GM21576 (cell line): ENCODE results near the gene TMEM53.
A peak's percentile ranks its signal among the peaks of the same experiment; 100 is the strongest.
"Not testable (repeated sequence)": the region's sequence is repeated elsewhere in the genome, so short reads cannot be mapped to it uniquely, and the experiment has no call there.

Experiments used
- ATAC-seq: cut with Tn5 transposase; IDR thresholded peaks from one replicate; pipeline ENCODE4 v1.9.1; 2021; ENCODE audit warnings: mild to moderate bottlenecking, moderate library complexity; ENCODE audit not compliant: unreplicated experiment

The TMEM53 gene

DNA sequence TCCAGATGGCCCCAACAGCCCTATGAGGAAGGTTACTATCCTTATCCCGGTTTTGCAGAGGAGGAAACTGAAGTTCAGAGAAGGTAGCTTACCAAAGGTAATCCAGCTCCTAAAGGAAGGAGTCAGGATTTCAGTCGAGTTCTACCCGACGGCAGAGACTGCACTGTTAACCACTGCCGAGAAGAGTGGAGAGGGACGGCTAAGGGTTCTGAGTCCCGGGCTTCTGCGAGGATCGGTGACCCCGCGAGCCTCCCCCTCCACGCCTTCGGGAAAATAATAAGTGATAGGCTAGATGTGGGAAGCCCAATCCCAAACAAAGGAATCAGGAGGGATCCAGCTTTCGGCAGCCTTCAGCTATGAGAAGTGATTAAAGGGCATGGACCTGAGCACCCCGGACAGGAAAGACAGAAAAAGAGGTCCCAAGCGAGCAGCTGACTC lies 587 bp downstream of the TMEM53 start:
- peak; percentile 3 for ATAC-seq

DNA sequence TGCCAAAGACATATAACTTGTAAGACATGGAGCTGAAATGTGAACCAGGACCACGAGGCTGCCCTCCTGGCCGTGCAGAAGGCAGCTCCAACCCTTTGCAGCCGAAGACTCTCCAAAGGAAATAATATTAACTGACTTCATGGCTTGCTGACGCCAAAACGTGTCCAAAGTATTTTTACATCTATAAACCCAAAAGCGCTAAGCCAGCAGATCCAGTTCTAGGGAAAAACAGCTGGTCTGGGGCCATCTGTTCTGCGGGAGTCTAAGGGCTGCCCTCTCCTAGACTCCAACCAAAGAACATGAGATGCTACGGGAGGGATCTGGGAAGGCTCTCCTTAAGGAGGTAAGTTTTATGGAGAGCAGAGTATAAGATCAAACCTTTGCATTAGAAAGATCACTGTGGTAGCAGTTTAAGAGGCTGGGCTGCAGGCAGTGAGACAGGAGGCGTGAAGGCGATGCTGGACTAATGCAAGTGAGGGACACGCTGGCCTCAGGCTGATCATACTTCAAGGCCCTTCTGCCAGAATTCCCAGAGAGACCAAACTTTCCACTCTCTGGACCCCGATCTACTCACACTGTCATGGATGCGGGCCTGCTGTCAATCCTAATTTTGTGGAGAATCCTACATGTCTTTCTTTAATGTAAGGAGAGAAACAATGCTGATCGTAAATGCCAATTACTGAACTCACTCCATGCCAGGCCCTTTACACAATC lies 1.2 kb downstream of the TMEM53 start:
- ATAC-seq, result no peak

DNA sequence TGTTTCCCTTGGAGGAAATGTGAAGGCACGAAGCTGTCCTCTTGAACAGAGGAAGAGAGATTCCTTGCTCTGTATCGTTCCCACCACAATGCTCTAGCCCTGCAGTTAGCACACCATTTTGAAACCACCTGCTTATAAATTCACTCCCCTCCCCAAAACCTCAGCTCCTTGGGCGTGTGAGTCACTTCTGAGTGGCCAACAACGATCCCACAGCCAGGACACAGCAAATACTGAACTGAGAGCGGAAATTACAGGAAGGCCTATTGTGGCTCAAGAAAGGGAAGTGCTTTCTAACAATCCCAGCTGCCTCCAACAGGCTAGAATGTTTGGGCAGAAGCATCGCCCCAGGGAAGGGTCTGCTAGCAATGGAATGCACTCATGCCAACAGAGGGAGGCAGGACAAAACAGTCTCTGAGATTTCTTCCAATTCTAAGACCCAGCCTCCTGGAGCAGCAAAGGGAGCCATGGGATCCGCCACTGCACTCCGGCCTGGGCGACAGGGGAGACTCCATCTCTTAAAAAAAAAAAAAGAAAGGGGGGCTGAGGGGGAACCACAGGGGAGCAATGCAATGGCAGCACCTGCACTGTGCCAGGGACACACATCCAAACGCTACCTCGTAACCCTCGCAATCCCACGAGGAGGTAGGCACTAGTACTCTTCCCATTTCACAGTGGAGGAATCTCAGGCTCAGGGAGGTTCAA lies 1.9 kb downstream of the TMEM53 start:
- ATAC-seq, result no peak

DNA sequence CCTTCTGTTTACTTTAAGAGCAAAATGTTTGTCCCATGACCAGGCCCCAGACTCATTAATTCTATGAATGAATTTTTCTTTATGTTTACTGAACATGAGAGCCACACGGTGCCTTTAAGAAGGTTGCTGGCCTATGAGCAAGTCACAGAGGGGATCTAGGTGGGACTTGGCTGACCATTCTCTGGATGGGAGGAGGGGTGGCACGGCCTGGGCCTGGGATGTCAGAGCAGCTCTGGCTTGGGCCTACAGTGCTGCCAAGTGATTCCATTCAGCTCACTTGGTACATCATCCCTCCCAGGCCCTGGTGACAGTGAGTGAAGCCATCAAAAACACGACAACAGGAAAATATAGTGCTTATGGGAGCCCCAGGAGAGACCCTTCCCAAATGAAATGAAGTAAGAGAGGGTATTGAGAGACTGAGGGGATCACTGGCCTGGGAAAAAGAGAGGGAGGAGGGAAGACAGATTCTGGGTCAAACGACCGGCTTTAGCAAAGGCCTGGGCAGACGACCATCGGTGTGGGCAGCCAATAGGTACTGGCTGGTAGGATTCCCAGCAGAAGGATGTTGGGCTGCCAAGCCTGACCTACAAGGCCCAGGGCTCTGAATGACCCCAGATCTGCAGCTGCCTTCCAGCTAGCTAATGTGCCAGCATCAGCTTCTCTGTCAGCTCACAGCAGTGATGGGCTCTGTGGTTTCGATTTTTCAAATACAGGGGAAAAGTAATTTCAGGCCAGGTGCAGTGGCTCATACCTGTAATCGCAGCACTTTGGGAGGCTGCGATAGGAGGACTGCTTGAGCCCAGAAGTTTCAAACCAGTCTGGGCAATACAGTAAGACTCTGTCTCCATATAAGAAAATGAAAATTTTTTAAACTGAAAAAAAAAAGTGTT lies 3.3 kb downstream of the TMEM53 start:
- no peak for ATAC-seq

DNA sequence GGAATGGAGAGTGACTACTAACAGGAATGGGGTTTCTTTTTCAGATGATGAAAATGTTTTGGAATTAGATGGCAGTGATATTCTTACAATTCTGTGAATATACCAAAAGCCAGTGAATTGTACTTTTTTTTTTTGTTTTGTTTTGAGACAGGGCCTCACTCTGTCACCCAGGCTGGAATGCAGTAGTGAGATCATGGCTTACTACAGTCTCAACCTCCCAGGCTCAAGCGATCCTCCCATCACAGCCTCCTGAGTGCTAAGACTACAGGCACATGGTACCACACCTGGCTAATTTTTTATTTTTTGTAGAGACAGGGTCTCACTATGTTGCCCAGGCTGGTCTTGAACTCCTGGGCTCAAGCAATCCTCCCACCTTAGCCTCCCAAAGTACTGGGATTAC lies 7.6 kb downstream of the TMEM53 start:
- ATAC-seq, result not testable (repeated sequence)

DNA sequence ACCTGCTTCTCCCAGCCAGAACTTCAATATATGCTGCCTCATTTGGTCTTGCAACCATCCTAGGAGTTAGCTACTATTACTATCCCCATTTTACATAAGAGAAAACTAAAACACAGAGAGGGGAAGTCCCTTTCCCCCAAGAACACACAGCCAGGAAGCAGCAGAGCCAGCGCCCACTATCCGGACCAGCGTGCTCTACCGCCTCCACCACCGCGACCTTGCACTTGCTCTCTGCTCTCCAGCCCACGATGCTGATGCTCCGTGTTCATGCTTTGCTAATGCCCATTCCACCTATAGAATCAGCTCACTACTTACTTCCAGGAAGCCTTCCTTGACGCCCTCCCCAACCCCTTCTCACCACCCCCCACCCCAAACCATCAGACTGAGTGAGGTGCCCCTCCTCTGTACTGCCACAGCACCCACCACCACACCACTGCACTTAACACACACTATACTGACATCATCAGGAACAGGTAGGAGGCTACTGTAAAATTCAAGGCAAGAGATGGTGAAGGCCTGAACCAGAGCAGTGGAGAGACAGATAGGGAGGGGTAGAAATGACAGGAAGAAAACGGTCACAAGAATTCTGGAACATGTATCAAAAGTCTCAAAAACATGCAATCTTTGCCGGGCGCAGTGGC lies 9.4 kb downstream of the TMEM53 start:
- no peak for ATAC-seq

DNA sequence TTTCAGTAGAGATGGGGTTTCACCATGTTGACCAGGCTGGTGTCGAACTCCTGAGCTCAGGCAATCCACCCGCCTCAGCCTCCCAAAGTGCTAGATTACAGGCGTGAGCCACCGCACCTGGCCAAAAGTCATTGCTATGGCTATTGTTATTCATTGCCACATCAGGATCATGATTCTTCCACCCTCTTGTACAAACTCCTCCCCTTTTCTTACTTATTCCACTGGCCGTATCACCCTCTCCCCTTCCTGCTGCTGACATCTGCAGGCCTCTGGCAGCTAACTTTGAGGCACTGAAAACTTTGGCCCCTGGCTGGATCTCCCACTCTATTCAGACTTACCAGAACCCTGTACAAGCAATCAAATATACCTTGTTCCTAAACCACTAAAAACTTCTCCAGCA lies 10.9 kb downstream of the TMEM53 start:
- no peak for ATAC-seq

DNA sequence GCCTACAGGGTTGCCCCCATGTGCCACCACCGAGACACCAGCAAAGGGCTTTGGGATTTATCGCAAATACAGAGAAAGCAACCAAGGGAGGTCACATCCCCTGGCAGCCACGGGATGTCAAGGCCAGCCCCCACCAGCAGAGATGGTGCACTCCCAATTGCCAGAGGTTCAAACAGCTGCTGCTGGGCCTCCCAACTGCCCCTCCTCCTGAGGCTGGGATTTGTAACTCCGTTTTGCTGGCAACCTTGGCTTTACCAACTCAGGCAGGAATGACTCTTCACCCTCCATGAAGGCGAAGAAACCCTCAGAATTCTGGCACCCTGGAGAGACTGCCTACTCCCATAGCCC lies 11.6 kb downstream of the TMEM53 start:
- no peak for ATAC-seq

DNA sequence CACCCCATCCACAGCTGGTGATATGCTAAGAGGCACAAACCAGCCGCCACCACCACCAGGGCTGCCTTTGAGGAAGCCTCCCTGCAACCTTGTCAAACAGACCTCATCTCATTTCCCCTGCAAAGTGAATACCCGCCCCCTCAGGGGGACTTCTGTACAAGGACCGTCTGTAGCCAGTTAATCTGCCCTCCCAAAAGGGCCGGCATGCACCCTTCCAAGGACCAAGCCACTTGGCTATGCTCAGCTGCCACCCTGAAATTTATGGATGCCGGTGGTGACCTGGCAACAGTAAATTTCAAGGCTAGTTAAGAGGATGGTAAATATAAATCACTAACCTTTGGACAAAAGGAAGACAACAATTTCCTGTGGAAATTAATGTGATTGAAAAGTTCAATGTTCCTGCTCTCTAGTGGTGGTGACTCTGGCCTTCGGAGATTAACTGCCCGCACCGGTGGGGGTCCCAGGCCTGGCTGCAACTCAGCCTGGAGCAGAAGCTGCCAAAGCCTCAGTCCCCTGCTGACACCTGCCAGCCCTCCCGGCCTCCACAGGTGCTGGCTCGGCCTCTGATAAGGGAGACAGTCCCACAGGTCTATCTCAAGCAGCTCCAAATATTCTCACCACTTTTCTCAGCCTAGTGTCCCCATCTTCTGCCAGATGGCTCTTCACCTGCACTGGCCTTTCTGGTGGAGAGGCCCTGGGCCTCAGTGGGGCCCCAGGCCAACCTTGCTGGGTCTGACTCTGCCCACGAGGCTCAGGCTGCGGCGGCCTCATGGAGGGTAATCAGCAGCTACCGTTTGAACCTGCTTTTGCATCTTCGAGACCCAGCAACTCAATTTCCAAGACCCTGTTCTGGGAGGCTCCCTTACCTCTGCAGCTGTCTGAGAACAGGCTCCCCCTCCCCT lies 12.2 kb downstream of the TMEM53 start:
- ATAC-seq, result no peak

DNA sequence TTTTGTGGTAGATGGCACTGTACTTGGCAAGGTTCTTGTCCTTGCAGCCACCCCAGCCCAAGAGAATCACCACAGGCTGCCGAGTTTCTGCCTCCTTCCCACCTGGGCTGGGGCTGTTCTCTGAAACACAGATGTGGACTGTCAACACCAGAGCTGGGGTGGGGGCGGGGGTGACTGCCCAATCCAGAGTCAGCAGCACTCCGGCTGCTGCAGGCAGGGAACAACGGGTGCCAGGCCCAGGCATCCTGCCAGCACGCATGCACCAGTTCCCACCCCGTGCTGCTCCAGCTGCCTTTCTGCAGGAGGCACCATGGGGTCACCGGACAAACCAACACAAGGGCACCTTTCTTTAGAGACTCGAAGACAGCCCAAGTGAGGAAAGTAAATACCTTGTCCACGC lies 14.1 kb downstream of the TMEM53 start:
- ATAC-seq, result no peak

DNA sequence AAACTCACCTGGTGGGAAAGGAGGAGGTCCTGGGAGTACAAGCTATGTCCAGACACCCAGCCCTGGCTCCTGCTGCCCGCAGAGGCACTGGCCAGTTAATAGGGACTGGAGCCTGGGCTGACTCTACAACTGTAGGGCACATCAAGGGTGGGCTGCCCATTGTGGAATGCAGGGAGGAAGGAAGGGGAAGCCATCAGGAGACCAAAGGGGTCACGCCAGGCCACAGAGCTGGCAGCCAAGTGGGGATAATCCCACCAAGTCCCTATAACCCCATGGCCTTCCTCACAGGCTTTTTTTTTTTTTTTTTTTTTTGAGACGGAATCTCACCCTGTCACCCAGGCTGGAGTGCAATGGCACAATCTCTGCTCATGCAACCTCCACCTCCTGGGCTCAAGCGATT lies 14.7 kb downstream of the TMEM53 start:
- ATAC-seq, result no peak

DNA sequence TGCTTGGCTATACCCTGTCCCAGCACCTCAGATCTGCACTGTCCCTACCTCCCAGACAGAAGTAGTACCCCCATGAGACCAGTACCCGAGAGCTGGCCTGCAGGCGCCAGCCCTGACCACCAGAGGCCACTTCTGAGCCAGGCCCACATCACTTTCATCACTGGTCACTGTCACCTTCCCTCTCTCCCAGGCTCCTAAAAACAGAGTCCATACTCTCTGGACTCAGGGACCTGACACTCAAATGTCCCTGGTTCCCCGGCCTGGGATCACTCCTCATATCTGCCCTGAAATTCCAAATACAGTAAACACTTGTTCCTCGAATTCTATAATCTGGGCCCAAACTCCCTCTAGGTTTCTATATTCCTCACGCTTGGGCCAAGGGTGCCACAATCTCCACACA lies 18.7 kb downstream of the TMEM53 start:
- no peak for ATAC-seq

DNA sequence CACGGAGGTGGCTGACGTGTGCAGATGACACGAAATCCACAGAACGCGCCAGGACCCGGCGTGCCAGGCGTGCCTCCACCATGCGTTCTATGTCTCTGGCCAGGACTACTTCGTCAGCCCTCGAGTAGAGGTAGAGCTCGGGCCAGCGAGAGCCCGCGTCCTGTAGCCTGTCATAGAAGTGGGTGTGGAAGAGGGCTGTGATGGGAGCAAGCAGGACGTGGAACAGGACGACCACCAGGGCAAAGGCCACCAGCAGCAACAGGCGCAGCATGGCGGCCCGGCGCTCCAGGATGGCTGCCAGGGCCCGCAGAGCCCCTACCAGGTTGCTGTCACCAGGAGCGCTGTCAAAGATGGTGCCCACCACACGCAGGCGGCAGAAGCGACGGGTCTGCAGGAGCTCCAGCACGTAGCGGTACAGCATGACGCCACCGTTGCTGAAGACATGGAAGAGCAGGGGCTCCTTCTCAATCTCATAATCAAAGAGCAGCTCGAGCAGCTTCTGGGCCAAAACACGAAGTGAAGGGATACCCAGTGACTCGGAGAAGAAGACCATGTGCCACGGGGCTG lies 19.6 kb downstream of the TMEM53 start:
- no peak for ATAC-seq

DNA sequence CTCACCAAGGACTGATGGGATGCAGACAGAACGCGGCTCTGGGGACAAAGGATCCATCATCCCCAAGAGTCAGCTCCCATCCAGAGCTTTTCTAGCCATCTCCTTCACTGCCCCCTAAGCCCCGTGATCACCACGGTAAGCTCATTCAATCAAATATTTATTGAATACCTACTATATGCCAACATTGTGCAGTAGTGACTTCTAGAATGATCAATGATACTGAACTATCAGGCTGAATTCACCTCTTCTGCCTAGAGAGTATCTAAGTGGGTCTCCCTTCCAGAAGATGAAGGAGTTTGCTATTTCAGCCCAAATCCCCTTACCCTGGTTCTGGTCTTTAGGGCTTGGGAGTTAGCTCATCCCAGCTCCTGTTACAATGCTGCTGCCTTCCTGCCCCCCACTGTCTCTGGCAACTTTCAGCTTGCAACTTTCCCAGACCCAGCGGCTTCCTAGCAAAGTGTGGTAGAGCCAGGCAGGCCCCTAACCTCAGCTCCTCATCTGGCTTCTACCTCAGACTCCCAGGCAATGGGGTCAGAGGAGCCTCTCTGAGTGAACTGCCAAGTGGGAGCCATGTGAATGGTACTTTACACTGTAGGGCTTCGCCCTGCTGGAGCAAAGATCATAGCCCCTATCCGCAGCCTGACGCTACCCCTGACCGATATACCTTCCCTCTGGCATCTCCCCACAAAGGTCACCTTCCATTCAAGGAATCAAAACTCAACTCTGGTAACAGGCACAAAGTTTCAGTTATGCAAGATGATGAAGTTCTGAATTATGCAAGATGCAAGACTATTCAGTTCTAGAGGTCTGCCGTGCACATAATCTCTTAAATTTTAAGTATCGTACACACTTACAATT lies 20.9 kb downstream of the TMEM53 start:
- no peak for ATAC-seq

DNA sequence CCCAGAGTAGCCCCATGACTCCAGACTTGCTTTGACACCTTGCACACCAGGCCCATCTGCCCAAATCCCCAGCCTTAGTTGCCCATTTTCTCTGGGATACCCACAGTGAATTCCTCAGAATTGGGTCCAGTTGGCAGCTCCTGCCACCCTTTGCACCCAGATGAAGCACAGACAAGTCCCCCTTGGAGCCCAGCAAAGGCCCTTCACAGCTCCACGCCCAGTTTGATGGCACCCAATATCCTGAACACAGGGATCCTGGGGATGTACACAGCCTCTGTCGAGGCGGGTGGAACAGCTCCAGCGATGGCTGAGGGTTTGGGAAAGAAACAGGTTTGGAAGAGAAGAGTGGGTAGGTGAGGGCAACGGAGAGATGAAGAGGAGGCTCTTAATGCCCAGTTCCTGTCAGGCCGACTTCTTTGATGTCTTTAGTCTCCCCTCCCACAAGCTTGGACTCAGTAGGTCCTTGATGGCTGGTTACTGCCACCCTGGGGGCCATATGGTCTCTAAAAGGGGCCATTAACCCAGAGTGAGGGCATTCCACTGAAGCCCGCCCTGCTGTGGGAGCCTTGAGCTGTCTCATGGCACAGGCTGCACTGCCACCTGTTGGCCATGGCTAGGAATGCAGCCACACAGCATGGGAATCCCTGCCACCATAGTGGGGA lies 21.7 kb downstream of the TMEM53 start:
- peak; percentile 62 for ATAC-seq

DNA sequence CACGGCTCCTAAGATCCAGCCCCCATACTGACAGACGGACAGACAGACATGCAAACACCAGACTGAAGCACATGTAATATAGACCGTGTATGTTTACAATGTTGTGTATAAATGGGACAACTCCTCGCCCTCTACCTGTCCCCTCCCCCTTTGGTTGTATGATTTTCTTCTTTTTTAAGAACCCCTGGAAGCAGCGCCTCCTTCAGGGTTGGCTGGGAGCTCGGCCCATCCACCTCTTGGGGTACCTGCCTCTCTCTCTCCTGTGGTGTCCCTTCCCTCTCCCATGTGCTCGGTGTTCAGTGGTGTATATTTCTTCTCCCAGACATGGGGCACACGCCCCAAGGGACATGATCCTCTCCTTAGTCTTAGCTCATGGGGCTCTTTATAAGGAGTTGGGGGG lies 23.2 kb downstream of the TMEM53 start:
- ATAC-seq, result no peak

DNA sequence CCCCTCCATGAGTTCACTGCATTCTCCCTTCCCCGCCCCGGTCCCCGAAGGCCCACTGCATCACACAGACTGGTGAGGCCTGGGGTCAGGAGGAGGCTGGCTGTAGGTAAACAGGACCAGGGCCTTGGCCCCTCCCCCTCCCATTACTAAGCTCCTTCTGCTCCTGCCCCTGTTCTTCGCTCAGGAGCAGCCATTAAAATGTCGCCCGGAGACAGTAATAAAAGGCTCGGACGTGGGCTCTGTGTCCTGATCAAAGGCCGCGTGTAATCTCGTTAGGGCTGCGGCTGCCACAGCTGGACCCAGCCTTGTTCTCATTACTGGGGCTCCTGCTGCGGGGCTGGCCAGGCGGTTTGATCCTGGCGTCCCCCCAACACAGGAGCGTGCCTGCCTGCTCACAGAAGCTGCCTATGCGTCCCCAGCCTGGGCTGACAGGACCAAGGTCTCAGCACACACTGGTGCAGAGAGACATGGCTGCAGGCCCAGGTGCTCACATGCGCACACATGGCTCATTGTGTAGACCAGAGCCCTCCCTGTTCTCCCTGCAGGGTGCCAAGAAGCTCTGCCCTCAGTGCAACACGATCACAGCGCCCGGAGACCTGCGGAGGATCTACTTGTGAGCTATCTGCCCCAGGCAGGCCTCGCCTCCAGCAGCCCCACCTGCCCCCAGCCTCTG lies 24.0 kb downstream of the TMEM53 start:
- ATAC-seq, result no peak

DNA sequence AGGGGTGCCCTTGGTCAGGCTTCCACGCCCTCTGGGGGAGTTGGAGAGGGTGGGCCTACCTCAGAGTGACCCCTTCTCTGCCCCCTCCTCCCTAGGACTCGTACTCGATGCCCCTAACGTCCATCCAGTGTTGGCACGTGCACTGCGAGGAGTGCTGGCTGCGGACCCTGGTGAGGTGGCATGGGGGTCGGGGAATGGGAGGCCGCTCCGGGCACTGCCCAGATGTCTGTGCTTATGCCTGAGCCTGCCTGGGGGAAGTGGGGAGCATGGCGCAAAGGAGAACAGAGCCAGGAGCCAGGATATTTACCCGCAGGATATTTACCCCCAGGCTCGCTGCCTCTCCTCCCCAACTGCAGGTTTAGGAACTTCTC lies 24.5 kb downstream of the TMEM53 start:
- no peak for ATAC-seq
